Spleen (tissue), 7 donors: ENCODE results near the gene KCNQ1.

Experiments used
- CTCF ChIP-seq, 11 experiments: fragments of 200-600 bp in 7 of 11; fragments of 450-650 bp in 4 of 11; sonication (generic) in 4 of 11; IDR thresholded peaks in 8 of 11; conservative IDR thresholded peaks in 3 of 11; 1 replicate in 7 of 11; 2 replicates in 4 of 11; pipeline versions ENCODE4 v1.4.0 to v1.8.0; 2016 to 2021; ENCODE audit warnings: antibody characterized with exemption in 11 of 11, inconsistent platforms in 4 of 11, mild to moderate bottlenecking in 1 of 11
- POLR2A ChIP-seq, 3 donors: fragments of 450-650 bp; IDR thresholded peaks; one replicate each; pipeline ENCODE4 v1.5.1; 2017; ENCODE audit warnings: antibody characterized with exemption in 3 of 3, mild to moderate bottlenecking in 1 of 3
- donor health status: DM: no; HTN: no; CAD: no; lungs with moderate emphysema.
- donor health status: DM: no; HTN: no; CAD: no.
- donor health status: DM: no; HTN: no; CAD: no.

GRCh38 chr11:2580571-2581001 lies 135.8 kb downstream of the KCNQ1 start:
- TF ChIP-seq CTCF (IDR thresholded peaks at IDR 0.05 in 8 of 11, conservative IDR thresholded peaks at IDR 0.05 in 3 of 11) (no peak), POLR2A (IDR thresholded peaks at IDR 0.05) (no peak)
